COLO668 (cell line): Measurements from ENCODE around the gene ZNF184.

Experiments used
- DNase-seq: peaks from one replicate; lab custom pipeline; 2025; ENCODE audit not compliant: unreplicated experiment; lab: John Stamatoyannopoulos, UW

Gene ZNF184

DNA sequence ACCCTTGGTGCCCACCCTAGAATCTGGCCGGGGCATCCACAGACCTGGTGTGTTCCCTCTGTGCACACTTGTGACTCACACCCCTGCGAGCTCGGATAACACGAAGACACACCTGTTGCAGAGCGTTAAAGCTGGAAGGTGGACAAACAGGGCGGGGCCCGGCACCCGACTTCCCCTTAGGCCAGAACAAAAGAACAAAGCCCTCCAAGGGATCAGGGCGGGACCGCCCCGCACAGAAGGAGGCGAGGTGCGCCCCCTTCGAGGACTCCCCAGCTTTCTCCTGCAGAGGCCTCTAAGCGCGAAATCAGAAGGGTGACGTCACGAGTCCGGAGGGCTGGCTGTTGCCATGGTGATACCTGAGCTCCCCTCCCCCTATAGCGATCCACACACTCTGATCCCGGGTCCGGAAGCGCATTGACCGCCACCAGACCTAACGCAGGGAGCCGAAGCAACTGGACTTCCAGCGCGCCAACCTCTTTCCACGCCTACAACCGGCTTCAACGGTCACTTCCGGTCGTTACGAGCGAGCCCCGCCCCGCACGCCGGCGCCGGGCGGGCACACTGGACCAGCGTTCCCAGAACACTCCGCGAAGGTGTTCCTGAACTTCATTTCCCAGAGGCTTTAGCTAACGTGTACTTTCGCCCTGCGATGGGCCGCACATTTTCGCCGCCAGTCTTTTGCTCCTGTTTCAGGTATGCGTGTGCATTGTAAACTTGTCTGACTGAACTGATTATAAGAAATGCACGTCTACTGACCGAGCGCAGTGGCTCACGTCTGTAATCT, at the start of gene ZNF184:
ZNF184 (minus strand) TSS at position 489 of the 784 bp plus-strand sequence. CDS start 811 bp downstream, outside the sequence.
- peak; percentile 94 for DNase-seq

DNA sequence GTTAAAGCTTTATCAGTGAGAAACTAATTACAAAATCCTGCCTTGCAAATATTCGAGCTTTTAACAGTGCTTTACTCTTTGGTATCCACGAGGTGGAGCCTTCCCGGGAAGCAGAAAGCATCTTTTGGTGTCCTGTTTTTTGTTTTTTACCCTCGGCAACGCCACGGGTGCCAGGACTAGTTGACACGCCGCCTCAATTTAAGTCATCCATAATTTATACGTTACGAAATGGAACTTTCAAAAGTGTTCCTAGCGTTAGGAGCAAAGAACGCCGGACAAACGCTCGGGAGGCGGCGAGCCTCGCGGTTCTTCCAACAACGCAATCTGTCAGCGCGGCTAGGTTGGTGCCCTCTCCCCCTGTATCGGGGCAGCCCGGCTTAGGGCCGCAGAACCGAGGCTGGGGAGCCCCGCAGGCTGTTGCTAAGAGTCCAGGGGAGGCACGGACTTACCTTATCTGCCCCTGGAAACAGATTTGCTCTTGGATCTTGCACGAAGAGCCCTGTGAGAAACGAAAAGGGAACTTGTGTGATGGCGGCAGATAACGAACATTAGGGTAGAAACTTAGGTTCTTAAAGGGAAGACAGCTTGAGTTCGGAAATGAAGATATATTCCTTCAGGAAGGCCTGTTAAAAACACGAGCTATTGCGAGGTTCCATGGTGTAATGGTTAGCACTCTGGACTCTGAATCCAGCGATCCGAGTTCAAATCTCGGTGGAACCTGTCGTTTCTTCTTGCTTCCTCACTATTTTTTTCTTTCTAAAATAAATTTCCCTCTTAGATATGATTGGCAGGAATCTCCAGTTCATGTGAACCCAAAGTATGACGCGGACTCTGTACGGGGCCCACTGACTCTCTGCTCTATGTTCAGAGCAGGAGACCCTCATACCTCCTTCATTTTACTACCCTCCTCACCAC, 46.2 kb upstream of the ZNF184 start:
- peak; percentile 48 for DNase-seq

DNA sequence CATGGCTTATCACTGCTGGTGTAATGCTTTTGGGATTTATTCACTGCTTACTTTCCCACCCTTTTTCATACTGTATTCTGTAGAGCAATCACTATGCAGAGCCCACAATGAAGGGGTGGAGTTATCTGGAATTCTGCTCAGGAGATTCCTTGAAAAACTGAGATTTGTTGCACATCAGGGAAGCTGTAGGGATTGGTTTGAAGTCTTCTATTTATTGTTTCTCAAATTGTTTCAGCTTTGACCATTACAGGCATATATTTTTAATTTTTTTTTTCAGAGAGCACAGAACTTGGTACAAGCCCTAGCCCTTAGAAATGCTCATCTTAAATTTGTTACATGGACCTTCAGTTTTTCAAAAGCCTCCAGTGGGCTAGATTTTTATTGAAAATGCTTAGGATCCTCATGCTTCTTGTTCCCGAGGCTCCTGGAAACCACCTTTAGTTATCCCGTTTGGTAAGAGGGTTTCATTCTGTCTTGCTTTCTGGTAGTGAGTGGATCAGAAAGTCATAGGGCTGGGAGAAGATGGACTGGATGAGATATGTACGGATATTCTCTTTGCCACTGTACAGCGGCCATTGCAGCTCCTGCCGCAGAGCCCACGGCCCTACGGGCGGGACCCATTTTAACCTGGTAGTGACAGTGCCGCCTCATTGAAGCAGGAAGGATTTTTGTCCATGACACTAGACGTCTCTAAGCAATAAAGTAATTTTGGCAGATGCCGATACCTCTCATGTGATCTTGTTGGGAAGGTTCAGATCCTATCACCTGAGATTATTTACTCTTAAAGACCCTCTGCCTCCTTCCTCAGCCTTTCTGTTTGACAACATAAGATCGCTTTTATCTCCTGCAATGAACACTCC, 45.3 kb upstream of the ZNF184 start:
- DNase-seq, result peak; percentile 10

DNA sequence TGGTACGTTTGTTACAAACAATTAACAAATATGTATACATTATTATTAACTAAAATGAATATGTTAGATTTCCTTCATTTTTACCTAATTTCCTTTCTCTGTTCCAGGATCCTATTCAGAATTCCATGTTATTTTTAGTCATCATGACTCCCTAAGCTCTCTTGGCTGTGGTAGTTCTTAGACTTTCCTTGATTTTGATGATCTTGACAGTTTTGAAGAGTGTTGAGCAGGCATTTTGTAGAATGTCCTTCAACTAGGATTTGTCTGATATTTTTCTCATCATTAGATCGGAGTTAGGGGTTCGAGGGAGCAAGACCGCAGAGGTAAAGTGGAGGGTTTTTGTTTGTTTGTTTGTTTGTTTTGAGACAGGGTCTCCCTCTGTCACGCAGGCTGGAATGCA, 44.3 kb upstream of the ZNF184 start:
- DNase-seq, result no peak

DNA sequence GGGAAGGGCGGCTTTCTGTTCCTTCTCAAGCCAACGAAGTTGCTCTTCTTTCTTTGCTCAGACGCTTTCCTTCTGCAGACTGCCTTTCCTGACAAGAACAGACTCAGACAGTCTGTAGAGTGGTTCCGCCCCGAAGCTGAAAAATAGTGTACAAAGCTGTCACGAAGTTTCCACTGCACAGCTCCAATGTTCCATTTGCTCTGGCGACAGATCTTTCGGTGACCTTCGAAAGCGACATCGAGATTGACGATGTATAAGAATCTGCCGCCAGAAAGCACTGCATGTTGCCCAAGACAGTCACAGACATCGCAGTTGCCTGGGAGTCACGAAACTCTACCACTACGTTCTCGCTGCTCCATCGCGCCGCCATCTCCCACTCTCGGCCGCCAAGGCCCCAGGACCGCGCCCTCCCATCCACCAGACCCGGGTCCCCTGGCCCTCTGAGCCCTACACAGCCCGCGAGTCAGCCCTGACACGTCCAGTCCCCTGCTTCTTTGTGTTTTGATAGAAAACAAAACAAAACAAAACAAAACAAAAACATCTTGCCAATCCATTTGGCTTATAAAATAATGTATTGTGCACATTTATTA, 42.1 kb upstream of the ZNF184 start:
- DNase-seq, result no peak

DNA sequence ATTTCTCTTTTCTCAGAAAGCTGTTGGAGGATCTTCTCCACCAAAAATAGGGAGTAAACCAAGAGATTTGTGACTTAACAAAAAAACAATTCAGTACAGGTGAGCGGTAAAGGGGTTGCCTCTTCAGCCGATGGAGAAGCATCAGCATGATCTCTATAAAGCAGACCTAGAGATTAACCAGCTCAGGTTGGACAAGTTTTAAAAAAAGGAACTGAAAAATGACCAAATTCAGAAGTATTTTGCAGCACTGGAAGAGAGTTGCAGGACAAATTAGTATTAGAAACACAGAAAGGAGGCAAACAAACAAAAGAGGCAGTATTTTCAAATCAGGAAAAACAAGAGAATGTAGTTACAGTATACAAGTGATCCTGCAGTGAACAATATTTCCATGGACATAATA, 39.6 kb upstream of the ZNF184 start:
- DNase-seq, result no peak

DNA sequence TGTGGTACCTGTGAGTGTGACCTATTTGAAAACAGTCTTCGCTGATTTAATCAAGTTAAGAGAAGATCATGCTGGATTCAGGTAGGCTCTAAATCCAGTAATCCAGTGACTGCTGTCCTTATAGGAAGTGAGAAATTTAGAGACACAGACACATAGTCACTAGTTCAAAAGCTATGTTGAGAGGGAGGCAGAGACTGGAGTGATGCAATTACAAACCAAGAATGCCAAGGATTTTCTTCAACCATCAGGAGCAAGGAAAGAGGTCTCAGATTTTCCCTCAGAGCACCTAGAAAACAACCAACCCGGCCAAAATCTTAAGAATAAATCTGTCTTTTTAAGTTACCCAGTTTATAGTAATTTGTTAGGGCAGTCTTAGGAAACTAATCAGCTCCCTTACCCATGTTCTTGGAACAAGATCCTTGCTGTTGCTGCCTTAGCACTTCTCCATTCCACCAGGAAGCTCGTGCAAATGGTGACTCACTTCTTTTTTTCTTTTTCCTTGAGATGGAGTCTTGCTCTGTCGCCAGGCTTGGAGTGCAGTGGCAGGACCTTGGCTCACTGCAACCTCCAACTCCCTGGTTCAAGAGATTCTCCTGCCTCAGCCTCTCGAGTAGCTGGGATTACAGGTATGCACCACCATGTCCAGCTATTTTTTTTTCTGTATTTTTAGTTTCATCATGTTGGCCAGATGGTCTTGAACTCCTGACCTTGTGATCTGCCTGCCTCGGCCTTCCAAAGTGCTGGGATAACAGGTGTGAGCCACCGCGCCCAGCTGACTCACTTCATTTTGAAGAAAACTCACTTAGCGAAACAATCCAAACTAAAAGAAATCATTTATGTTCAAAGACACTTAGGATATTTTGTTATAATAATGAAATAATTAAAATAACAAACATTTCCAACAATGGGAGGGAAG, 34.4 kb upstream of the ZNF184 start:
- DNase-seq, result no peak

DNA sequence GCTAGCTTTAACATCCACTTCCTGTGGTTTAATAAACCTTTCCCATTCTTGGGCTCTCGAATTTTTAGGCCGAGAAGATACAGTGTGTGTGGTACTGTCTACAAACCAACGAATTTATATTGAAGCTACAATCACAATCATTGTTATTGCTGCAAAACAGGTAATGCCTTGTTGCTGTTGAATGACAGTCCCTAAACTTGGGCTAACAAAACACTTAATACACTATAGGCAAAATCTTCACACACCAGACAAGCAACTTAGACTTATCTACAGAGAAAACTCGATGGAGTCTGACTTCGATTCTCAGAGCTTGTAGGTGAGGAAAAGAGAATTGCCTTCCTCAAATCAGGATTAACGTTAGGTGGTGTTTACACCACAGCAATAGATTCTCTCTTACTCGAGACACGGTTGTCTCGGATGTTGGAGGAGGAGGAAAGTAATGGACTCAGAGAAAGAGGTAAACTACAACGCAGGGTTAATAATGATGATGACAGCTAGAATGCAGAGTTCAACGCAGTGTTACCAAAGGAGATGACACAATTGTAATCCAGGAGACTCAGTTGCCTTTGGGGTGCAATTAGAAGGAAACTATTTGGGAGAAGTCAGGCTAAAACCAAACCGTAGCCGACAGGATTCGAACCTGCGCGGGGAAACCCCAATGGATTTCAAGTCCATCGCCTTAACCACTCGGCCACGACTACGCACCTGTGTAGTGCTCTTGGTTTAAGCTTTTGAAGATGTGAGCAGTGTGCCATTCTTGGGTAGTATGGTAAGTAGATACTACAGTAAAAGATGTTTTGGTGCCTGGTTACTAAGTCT, 32.5 kb upstream of the ZNF184 start:
- peak; percentile 37 for DNase-seq

DNA sequence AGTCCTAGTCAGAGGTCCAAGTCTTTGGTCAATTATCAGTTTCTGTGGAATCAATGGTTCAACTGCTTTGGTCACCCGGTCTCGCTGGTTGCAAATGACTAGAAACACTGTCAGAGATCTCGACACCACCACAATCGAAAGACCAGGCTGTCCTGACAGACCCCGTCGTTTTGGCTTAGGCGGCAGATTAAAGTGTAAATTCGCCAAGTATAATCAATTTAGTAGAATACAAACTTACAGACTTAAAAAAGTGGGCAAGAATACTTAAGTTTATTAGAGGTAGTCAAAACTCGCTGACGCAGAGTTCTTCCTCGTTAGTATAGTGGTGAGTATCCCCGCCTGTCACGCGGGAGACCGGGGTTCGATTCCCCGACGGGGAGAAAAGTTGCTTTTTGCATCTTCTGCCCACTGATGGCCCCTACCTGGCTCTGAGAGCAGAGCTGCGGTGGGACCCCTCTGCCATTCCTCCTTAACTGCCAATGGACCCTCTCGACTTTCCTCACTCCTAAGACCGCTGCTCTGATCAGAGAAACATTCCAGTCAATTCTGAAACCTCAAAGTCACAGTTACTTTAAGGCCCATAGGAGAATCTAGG, 30.6 kb upstream of the ZNF184 start:
- peak; percentile 46 for DNase-seq

DNA sequence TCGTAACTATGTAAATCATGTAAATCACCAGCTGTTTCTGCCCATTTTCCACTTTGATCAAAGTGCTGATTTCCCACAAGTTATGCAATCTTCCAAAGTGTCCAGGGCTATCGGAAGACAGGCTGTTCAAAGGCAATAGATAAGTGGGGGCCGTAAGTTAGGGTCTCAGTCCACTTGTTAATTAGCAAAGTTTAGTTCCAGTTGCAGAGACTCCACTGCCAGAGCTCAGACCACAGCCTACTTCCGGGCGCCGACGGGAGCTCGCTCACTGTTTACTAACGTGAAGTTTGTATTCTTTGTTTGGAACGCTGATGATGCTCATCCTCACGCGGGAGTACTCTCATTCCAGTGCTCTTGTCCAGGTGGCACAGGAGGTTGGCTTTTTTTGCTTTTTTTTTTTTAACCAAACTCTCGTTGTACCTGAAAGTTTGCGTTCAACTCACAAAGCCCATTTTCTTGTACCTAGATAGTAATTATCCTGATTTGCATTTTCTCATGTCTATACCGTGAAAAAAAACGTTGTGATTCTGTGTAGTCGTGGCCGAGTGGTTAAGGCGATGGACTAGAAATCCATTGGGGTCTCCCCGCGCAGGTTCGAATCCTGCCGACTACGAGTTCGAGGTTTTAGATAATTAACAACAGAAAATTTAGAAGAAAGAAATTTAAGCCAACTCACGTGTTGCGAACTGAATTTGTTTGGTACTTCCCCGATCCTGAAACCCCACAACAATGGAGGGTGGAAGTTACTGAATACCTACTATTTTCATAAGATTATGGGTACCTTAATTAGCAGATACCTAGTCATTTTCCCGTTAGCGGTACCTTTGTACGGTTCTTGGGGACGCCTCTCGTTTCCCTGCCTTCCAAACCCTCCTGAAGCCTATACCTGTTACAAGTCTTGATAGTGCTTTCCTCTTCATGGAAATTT, 29.9 kb upstream of the ZNF184 start:
- DNase-seq, result peak; percentile 52

DNA sequence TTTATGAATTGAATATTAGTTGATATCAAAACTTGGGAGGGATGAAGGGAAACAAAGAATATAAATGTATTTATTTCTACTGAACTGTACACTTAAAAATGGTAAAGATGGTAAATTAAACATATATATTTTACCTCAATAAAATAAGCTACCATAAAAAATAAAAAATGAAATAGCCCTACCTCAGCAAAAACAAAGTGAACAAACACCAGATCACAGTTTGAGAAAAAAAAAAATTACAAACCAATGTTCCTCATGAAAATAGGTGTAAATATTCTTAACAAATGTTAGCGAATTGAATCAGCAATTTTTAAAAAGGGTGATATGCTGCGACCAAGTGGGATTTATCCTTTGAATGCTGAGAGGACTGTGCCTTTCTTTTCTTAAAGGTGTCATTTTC, 28.3 kb upstream of the ZNF184 start:
- no peak for DNase-seq

DNA sequence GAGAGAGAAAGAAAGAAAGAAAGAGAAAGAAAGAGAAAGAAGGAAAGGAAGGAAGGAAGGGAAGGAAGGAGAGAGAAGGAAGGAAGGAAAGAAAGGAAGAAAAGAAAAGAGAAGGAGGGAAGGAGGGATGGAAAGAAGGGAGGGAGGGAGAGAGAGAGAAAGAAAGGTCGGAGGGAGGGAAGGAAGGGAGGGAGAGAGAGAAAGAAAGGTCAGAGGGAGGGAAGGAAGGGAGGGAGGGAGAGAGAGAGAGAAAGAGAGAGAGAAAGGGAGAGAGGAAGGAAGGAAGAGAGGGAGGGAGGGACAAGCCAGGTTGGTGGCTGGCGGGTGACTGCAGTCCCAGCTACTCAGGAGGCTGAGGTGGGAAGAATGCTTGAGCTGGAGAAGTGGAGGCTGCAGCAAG, 27.3 kb upstream of the ZNF184 start:
- no peak for DNase-seq

DNA sequence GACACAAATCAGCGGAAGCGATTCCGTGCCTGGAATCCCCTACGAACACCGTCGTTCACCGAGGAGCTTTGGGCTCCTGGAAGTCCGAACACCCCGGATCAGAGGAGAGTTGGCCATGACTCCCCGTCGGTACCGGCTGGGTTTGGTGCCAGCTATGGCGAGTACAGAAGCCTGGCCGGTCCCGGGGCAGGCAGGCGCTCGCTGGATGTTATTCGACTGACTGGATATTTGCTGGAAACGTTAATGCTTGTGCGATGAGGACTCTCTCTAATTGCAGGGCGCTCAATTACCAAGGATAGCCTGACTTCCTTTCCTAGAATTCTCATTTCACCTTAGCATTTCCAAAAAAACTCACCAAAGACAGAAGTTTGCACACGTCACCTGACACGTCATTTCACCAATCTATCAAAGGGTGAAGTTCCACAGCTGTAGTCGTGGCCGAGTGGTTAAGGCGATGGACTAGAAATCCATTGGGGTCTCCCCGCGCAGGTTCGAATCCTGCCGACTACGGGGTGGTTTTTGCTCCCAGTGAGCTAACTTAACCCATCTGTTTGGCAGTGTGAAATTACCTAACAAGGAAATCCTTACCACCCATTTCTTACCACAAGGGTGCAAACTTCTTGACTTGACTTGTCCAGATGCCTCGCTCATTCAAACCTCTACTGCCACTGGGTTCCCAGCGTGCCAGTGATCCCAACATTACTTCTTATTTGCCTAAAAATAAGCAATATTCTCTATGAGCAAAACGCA, 22.7 kb upstream of the ZNF184 start:
- DNase-seq, result no peak

DNA sequence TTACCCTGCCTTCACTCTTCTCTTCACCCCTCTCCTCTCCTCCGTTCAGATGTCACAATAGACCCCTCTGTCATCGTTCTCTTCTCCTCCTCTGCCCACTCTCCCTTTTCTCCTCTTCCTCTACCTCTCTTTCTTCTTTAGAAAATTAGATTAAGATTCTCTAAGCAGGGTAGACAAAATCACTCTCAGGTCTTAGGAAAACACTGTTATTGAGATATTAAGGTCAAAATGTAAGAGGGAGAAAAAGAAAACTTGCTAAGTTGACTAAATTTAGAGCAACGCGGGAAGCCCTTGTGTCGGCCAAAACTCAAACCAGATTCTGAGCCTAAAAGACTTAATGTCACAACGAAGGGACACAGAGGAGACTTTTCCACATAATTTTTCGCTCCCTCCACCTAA, 22.1 kb upstream of the ZNF184 start:
- no peak for DNase-seq

DNA sequence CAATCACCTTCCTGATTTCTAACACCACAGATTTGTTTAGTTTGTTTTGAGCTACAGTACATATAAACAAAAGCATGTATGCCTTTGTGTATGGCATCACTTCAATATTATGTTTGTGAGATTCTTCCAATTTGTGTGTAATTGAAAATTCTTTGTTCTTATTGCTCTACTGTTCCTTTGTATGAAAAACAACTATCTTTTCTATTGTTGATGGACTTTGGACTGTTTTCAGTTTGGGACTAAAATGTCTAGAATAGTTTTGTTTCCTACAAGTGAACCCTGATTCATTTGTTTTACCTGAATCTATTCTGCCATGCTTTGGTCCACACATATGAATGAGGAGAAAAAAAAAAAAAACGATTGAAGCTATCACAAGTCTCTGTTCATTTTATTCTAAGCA, 21.2 kb upstream of the ZNF184 start:
- no peak for DNase-seq

DNA sequence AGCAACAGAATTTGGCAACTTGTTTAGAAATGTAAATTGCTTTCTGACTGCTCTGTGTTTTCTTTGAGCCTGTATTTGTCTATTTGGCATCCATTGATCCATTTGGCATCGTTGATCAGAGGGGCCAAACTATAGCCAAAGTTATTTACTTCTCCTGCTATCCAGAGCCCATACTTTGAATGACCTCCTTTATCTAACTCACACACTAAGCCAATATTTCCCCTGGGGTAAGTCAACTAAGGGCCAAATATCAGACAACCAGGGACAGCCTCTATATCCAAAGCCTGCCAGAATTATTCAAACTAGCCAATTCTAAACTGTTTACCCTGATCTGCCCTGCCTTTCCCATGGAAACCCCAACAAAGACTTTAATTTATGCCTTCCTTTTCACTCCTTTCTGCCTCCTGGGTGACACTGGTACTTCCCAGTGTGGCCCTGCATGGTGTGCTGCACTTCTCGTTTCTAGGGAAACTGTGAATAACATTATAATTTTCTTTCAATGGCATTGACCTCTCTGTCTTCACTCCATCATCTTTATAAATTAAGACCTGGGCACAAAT, 19.8 kb upstream of the ZNF184 start:
- DNase-seq, result no peak
